ENCODE measurements around the gene SH3GLB2. TPM values are rescaled to one million over a fixed set of nuclear protein-coding genes. Genes with fewer than 3 reads are reported as not detected.
A peak's percentile ranks its signal among the peaks of the same experiment; 100 is the strongest.

Gene SH3GLB2
- total RNA-seq, 2 donors from 2014 or later = 64.3 to 68.7 TPM

DNA sequence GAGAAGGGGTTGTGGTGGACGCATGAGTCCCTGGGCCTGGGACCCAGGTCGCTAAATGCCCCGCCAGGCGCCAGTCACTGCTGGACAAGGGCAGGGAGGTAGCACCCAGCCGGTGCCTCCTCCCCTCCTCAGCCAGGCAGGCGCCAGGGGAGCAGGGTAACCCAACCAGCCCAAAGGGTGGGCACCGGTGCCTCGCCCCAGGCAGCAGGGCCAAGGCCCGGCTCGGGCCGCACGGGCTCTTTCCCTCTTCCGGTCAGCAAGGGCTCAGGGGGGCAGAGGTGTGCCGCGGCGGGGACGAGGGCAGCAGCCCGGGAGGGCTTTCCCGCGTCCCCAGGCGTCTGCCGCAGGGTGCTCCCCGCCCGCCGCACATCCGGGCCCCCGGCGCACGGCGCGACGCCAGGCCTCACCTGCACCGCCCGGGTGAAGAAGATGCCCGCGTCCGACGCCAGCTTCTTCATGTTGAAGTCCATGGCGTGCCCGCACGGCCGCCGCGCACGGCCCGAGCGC is 393 bp downstream of the SH3GLB2 start:
- intact Hi-C loops (cut with DNase I) = no loop called here
- no peak for DNase-seq (ENCODE audit: low spot score)

DNA sequence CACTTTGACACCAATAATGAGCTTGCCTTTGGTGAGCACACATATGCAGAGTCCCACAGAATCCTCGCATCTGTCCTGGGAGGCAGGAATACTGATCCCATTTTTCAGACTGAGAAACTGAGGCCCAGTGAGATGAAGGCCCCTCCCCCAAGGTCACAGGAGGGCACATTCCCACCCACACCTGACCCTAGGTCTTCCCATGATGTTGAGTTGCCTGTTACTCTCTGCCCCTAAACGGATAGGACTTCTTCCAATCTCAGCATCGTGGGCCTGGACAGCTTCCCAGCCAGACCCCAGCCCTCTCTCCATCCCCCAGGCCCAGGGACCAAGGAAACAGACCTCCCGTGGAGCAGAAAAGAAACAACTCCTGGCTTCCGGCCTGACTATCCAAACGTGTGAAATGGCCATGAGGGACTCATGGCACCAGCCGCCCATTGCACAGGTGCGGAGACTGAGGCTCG is 877 bp downstream of the SH3GLB2 start:
- no peak for DNase-seq (ENCODE audit: low spot score)
- intact Hi-C loops (cut with DNase I) = no loop called here

DNA sequence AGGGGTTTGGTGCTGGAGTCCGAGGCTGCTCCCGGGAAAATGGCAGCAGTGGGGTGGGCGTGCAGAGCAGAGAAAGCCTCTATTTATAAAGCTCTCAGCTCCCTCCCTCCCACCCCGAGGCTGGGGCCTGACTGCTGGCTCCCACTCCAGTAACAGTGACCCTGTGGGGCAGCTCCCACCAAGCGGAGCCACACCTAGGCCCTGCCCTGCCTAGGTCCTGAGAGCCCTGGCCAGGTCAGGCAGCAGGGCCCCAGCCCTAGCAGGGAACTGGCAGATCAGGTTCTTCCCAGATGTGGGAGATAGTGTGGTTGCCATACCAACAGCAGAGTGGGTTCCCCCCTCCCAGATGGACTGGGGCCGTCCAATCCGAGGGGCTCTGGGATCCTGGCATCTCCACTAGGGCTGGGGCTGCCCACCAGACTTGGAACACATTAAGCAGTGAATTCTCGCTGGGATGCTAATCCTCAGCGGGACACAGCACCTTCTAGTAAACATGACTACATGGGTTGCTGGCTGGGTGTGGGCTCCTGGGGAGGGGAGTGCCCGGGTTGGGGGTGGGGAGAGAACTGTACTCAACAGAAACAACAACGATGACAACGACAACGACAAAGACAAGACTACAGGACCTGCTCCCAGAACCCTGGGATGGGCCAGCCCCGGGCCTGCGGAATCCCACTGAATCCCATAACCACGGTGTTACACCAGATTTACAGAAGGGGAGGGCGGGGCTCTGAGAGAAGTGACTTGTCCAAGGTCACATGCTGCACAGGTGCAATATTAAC is 1.5 kb downstream of the SH3GLB2 start:
- DNase-seq (ENCODE audit: low spot score) = no peak
- intact Hi-C loops (cut with DNase I) = no loop called here

DNA sequence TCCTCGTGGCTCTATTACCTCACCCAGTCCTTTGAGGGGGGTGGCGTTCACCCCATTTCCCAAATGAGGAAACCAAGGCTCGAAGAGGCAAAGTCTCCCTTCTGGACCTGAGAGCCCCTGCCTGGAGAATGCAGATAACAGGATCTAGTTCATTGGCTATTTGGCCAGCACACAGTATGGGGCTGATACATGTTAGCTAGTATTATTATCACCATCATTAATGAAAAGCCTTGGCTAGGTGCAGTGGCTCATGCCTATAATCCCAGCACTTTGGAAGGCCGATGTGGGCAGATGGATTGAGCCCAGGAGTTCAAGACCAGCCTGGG is 4.3 kb downstream of the SH3GLB2 start:
- intact Hi-C loops (cut with DNase I) = no loop called here

DNA sequence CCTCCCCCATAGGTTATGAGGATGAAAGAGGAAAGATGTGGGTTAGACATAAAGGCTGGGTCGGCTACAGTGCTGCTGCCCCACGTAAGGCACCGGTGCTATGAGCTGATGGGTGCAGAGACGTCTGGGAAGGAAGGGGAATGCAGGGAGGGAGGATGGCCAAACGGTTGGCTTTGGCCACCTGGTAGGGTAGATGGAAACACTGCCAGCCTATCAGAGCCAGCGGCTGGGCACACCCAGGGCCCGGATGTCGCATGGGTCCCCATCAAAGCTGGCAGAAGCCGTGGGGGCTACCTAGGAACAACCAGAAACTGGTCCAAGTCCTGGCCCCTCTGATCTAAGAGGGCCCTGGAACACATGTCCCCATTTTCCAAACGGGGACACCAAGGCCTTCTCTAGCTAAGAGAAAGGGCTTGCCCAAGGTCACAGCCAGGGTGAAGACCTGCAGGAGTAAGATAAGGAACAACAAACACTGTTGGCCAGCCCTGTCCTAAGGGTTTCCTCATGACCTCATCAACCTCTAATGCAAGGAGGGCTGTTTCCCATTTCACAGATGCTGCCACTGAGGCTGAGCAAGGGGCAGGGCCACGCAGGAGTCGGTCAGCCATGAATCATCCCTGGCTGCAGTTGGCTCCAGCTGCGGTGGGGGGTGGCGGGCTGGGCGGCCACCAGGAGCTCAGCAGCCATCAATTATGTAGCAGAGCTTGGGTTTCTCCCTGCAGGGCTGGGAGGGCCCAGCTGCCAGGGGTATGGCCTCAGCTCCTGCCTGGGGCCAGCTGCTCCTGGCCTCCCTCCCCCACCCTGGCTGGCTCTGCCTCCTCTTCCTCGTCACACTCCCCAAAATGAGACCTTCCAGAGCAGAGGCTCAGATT is 4.9 kb downstream of the SH3GLB2 start:
- intact Hi-C loops (cut with DNase I) = no loop called here
- peak; percentile 86 for DNase-seq (ENCODE audit: low spot score)

More for the DNA sequence above, 4.3 kb downstream of the SH3GLB2 start:
- no peak for DNase-seq (ENCODE audit: low spot score)

DNA sequence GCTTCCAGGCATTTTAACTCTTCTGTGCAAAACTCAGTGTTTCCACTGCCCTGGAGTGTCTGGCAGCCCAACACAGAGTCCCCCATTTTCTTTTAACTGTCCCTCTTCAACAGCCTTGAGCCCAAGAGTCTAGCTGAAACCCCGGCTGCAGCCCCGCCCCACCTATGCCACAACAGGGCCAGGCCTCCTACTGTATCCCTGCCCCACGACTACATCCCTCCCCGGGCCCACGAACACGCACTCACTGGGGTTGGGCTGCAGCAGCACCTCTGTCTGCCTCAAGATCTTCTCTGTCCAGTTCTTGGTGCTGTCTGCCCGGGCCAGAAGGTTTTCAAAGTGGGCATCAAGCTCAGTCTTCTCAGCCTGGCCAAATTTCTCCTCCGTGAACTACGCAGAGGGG is 6.1 kb downstream of the SH3GLB2 start:
- DNase-seq (ENCODE audit: low spot score) = no peak
- intact Hi-C loops (cut with DNase I) = no loop called here

DNA sequence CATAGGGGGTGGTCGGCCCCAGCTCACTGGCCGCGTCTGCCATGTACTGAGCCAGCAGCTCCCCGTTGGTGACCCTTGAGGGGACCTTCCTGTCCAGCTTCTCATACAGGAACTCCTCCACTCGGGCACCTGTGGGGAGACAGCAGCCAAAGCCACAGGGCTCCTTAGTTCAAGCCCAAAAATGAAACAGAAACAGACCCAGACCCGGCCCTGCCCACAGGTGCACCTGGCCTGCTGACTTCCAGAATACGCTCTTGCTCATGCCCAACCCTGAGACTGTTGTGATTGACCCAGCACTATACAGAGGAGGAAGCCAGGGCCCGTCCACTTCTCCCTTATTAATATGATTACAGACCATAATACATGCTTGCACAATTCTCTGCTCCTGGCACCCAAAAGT is 7.0 kb downstream of the SH3GLB2 start:
- DNase-seq (ENCODE audit: low spot score) = no peak
- intact Hi-C loops (cut with DNase I) = no loop called here

DNA sequence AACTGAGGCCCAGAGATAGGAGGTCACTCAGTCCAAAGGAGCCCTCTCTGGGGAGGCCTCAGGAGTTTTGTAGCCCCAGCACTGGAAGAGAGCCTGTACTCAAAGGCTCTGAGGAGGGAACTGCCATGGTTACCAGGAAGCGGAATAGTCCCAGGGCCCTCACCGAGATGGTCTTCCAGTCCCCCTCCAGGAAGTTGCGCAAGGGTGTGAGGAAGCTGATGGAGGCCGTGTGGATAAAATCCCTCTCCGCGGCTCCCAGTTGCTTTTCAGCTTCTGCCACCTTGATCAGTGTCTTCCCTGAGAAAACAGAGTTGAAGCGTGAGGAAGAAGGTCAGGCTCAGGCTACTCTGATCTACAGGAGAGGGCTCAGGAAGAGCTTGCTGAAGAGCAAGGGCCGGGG is 13.5 kb downstream of the SH3GLB2 start:
- intact Hi-C loops (cut with DNase I) = no loop called here

DNA sequence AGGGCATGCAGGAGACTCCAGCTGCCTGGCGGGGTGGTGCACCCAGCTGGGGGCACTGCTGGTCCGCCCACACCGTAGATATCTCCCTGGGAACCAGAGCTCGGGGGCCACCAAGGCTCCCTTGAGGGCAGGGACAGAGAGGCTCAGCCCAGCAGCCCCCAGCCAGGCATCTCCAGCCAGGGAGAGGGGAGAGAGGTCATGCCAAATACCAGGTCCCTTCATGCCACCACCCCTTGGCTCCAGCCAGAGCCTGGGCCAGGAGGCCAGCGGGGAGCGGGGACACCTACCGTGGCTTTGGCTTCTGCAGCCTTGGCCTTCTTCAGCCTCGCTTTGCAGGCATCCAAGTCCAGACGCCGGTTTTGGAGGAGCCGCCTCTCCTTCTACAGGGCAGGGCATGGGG is 14.0 kb downstream of the SH3GLB2 start:
- DNase-seq (ENCODE audit: low spot score) = no peak
- intact Hi-C loops (cut with DNase I) = no loop called here

More for the DNA sequence above, 13.5 kb downstream of the SH3GLB2 start:
- no peak for DNase-seq (ENCODE audit: low spot score)

DNA sequence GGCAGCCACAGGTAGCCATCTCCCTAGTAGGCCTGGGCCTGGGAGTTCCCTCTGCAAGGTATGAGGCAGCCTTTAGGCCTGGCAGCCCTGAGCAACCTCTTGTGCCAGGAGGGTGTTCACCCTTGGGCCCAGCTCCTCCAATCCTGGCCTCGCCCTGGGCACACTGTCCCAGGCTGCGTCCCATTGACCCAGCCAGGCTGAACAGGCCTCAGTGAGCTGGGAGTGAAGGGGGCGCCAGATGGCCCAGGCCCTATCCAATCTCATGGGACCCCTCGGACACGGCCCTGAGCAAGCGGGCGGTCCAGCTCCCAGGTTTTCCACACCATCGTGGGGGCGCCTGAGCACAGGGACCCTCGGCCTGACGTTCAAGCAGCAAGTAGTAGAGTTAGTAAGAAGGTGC is 14.5 kb downstream of the SH3GLB2 start:
- intact Hi-C loops (cut with DNase I) = no loop called here
- DNase-seq (ENCODE audit: low spot score) = no peak

DNA sequence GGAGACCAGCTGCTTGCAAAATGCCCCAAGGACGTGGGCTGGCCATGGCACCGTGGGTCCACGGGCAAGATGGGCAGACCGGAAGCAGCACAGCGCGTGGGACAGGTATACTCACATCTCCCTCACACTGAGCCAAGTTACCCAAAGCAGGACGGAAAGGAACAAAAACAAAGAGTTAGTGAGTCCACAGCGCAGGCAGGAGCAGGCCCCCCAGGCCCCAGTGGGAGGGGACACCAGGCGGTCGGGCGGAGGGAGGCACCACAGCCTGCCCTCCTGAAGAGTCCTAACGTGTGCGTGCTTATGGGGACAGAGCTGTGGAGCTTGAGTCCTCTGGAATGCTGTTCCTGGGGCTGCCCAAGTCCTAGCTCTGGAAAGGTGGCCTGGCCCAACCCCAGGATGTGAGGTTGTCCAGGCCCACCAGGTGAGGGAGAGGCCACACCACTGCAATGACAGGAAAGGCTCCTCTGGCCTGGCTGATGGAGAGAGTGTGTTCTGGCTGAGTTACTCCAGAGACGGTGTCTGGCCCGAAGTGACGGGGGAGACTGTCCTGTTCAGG is 15.2 kb downstream of the SH3GLB2 start:
- intact Hi-C loops (cut with DNase I) = no loop called here
- DNase-seq (ENCODE audit: low spot score) = no peak

DNA sequence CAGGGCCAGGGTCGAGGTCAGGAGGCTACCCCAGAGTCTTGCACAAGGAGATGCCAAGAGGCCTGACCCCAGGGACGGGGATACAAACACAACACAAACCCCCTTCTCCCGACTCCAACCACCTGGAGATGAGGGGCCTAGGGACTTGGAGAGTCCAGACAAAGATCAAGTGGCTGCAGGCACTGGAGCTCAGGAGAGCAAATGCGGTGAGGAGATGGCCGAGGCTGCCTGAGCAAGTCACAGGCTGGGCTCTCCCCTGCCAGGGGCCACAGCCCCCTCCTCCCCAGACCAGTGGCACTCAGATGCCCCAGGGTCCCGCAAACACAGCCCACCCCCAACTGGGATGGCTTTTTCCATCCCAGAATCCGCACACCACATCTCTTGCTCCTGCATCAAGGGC is 15.8 kb downstream of the SH3GLB2 start:
- intact Hi-C loops (cut with DNase I) = no loop called here
- DNase-seq (ENCODE audit: low spot score) = no peak

DNA sequence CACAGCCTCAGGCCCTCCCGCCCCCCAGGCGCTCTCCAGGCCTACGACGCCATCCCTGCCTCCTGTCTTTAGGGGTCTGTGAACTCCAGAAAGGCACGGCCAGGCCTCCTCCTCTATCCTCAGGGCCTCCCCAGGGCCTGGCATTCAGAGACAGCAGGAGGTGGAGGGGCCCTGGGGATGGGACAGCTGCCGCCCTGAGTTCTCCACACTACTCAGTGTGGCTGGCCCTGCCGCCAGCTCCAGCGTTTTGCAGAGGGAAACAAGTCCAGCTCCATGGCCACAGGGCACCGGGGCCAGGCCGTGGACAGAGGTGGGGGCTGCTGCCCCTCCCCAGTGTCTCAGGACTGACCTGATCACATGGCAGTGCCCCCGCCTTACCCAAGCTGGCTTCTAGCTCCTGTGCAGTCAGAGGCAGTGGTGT is 16.4 kb downstream of the SH3GLB2 start:
- no peak for DNase-seq (ENCODE audit: low spot score)
- intact Hi-C loops (cut with DNase I) = no loop called here

DNA sequence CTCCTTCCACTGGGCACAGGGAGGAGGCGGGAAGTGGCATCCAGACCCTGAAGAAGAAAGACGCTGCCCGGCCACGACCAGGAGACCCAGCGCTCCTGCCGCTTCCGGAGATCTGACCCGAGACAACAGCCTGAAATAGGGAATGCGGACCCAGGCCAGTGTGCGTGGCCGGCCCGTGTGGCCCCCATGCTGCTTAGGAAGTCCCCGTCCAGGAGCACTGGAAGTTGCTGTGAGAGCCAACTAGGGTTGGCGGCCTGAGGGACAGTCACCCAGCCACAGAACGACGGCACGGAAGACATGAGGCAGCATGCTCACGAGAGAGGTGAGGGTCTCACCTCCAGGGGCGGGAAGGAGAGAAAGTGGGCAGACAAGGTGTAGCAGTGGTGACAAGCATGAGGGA is 17.0 kb downstream of the SH3GLB2 start:
- no peak for DNase-seq (ENCODE audit: low spot score)
- intact Hi-C loops (cut with DNase I) = no loop called here

DNA sequence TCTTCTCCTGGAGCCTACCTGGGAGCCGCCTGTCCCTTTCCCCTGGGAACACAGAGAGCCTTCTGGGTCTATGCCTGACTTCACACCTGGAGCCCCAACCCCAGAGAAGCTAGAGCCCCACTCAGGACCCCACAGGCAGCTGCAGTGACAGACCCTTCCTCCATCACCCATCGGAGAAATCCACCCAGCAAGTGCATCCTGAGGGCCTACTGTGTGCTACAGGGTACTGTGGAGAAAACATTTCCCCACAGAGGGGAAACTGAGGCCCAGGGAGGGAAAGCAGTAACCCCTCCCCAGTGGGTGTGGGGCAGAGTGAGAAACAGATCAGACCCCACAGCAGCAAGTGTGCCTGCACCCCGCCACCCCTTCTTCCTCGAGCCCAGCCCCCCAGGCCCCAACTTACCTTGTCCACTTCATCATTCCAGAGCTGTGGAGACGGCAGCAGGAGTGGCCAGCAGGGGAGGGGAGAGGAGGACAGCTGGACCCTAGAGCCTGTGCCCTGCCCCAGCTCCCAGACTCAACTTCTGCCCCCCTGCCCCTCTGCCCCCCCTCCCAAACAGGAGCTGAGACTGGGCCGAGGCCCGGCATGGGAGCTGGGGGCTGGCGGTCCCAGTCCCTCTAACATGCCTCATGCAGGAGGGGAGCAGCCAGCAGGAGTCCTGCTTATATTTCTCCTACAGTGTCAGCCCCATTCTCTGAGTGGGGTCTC is 17.7 kb downstream of the SH3GLB2 start:
- intact Hi-C loops (cut with DNase I) = no loop called here
- DNase-seq (ENCODE audit: low spot score) = no peak

DNA sequence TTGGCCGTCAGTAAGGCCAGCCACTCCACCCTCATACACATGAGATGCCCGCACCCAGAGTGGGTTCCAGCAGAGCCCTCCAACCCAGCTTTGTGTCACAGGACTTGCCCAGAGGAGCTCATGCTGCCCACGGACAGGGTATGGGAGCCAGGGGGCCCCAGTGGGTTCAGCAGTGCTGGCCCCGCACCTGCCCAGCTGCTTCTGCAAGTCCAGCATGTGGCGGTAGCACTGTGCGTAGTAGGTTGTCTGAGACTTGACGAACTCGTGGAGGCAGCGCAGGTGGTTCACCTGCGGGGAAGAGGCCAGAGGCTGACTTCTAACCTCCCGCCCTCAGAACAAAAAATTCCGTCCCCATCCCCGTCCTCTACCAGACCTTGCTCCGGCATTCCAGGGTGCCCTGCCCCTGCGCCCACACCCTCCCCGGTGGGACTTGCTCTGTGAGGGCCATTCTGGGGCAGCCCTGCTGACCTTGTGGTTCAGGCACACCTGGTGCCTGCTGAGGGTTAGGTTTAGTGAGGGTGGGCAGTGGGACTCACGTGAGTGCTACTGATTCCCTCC is 18.5 kb downstream of the SH3GLB2 start:
- DNase-seq (ENCODE audit: low spot score) = no peak
- intact Hi-C loops (cut with DNase I) = no loop called here

DNA sequence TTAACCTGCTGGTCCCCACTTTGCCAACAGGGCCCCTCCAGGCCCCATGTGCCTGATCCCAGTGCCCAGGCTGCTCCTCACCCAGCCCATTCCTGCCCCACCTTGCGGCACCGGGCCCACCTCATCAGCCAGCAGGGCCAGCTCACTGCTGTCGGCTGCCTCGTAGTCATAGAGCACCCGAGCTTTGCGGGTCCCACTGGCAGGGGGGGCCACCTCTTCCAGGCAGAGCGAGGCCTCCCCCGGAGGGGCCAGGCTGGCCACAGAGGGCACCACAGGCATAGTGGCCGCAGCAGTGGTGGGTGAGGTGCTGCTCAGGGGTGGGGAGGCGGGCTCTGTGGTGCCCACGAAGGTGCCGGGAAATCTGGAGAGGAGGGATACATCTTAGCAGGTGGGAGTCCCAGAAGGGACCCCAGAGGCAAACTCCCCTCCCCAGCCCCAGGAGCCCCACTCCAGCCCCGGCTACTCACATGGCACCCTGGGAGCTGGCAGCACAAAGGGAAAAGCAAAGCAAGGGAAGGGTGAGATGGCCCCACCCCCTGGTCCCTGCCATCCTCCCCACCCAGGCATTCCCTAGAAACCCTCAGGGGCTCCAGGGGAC is 19.0 kb downstream of the SH3GLB2 start:
- intact Hi-C loops (cut with DNase I) = no loop called here
- no peak for DNase-seq (ENCODE audit: low spot score)

DNA sequence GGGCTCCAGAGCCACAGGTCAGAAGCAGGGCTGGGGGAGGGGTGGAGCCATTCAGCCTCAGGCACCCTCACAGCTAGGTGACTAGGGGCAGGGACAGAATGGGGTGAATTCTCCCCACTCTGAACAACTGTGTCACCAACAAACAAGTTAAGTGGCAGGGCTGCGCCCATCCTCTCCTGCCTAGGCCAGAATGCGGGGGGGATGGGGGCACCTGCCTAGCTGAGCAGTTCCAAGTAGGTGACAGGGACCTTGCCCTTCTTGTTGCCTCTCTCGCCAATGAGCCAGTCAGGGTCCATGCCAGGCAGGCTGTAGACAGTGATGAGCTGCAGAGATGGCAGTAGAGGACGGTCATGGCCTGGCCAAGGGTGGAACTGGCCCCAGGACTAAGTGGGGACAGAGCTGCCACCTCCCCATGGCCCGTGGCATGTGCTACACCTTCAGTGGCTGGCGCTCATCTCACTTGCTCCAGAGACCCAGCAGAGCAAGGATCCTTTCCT is 19.6 kb downstream of the SH3GLB2 start:
- intact Hi-C loops (cut with DNase I) = no loop called here
- DNase-seq (ENCODE audit: low spot score) = no peak
